ENCODE results near the gene CELF5.
"Not testable (repeated sequence)": the region's sequence is repeated elsewhere in the genome, so short reads cannot be mapped to it uniquely, and the experiment has no call there.

- TF ChIP-seq CTCF, POLR2AphosphoS5, POLR2A (IDR thresholded peaks at IDR 0.05): not testable (repeated sequence)
These were observed 32.7 kb upstream of the CELF5 start for GRCh38 chr19:3191806-3192104.

Data from transverse colon (tissue), 4 donors.